Femur (tissue), 1 donor: ENCODE measurements around the gene S100A8.
"Not testable (repeated sequence)": the region's sequence is repeated elsewhere in the genome, so short reads cannot be mapped to it uniquely, and the experiment has no call there.

Source experiments
- DNase-seq: peaks from one replicate; pipeline ENCODE4 v3.0.0-alpha.2; 2017

S100A8 gene

GRCh38 chr1:153415850-153416570 lies 25.1 kb upstream of the S100A8 start, which contains the start of gene S100A7A:
Gene S100A7A, plus strand, starts transcription at chr1:153416520. Its CDS starts 1,563 bp downstream, at chr1:153418083.
- no peak for DNase-seq

- not testable (repeated sequence) for DNase-seq
These were observed 23.1 kb upstream of the S100A8 start for GRCh38 chr1:153413961-153414360.

- not testable (repeated sequence) for DNase-seq
These were observed 16.4 kb upstream of the S100A8 start for GRCh38 chr1:153407274-153407673.

- not testable (repeated sequence) for DNase-seq
These were observed 15.1 kb upstream of the S100A8 start for GRCh38 chr1:153405825-153406599.

GRCh38 chr1:153404768-153405167 lies 13.9 kb upstream of the S100A8 start:
- peak; percentile 31 for DNase-seq

GRCh38 chr1:153404086-153404635 lies 13.3 kb upstream of the S100A8 start:
- no peak for DNase-seq

- no peak for DNase-seq
These were observed 12.7 kb upstream of the S100A8 start for GRCh38 chr1:153403421-153404085.

GRCh38 chr1:153402226-153402625 lies 11.4 kb upstream of the S100A8 start:
- DNase-seq = no peak

- DNase-seq = no peak
These were observed 10.6 kb upstream of the S100A8 start for GRCh38 chr1:153401461-153401860.

GRCh38 chr1:153400244-153400643 lies 9.4 kb upstream of the S100A8 start:
- DNase-seq = no peak

- DNase-seq = no peak
These were observed 8.7 kb upstream of the S100A8 start for GRCh38 chr1:153399401-153400055.

- no peak for DNase-seq
These were observed 7.2 kb upstream of the S100A8 start for GRCh38 chr1:153397924-153398651.

- no peak for DNase-seq
These were observed 6.4 kb upstream of the S100A8 start for GRCh38 chr1:153397051-153397923.

GRCh38 chr1:153396461-153396860 lies 5.6 kb upstream of the S100A8 start:
- DNase-seq = no peak

GRCh38 chr1:153395776-153396175 lies 4.9 kb upstream of the S100A8 start:
- DNase-seq = no peak

- DNase-seq = no peak
These were observed 4.3 kb upstream of the S100A8 start for GRCh38 chr1:153395136-153395685.

- DNase-seq = no peak
These were observed 3.5 kb upstream of the S100A8 start for GRCh38 chr1:153394391-153394790.

- peak; percentile 31 for DNase-seq
These were observed 3.1 kb upstream of the S100A8 start for GRCh38 chr1:153393926-153394325.

GRCh38 chr1:153392822-153393221 lies 1.9 kb upstream of the S100A8 start:
- no peak for DNase-seq

GRCh38 chr1:153392258-153392657 lies 1.4 kb upstream of the S100A8 start:
- DNase-seq = no peak
